GM19238 (cell line): ENCODE measurements around the gene C10orf143.
"Not testable (repeated sequence)": the region's sequence is repeated elsewhere in the genome, so short reads cannot be mapped to it uniquely, and the experiment has no call there.

Experiments used
- DNase-seq: peaks from one replicate; pipeline ENCODE4 v3.0.0; 2011; ENCODE audit warnings: low spot score; ENCODE audit not compliant: insufficient read length

C10orf143 gene

GRCh38 chr10:130111852-130112180 lies 1.2 kb upstream of the C10orf143 start:
- DNase-seq = no peak

GRCh38 chr10:130111113-130111851 lies 652 bp upstream of the C10orf143 start:
- peak; percentile 87 for DNase-seq

GRCh38 chr10:130109796-130110245 lies 809 bp downstream of the C10orf143 start:
- DNase-seq = peak; percentile 27

GRCh38 chr10:130108934-130109604 lies 1.6 kb downstream of the C10orf143 start:
- DNase-seq = no peak

- not testable (repeated sequence) for DNase-seq
Observed at GRCh38 chr10:130108146-130108545, 2.5 kb downstream of the C10orf143 start.

GRCh38 chr10:130105724-130106123 lies 4.9 kb downstream of the C10orf143 start:
- DNase-seq = no peak

- no peak for DNase-seq
Observed at GRCh38 chr10:130099344-130099743, 11.3 kb downstream of the C10orf143 start.

GRCh38 chr10:130090565-130090964 lies 20.1 kb downstream of the C10orf143 start:
- not testable (repeated sequence) for DNase-seq

- DNase-seq = no peak
Observed at GRCh38 chr10:130080461-130080814, 30.2 kb downstream of the C10orf143 start.

- DNase-seq = no peak
Observed at GRCh38 chr10:130079614-130080460, 30.8 kb downstream of the C10orf143 start.

GRCh38 chr10:130078120-130078519 lies 32.5 kb downstream of the C10orf143 start:
- DNase-seq = no peak

GRCh38 chr10:130076681-130077080 lies 33.9 kb downstream of the C10orf143 start:
- DNase-seq = no peak

GRCh38 chr10:130074639-130075038 lies 36.0 kb downstream of the C10orf143 start:
- DNase-seq = no peak

GRCh38 chr10:130073912-130074311 lies 36.7 kb downstream of the C10orf143 start:
- no peak for DNase-seq

- DNase-seq = no peak
Observed at GRCh38 chr10:130072247-130072646, 38.4 kb downstream of the C10orf143 start.

GRCh38 chr10:130067893-130068292 lies 42.7 kb downstream of the C10orf143 start:
- no peak for DNase-seq

GRCh38 chr10:130066743-130067142 lies 43.9 kb downstream of the C10orf143 start:
- DNase-seq = no peak

- DNase-seq = no peak
Observed at GRCh38 chr10:130065251-130065650, 45.4 kb downstream of the C10orf143 start.

GRCh38 chr10:130064783-130065182 lies 45.8 kb downstream of the C10orf143 start:
- no peak for DNase-seq

GRCh38 chr10:130062976-130063375 lies 47.7 kb downstream of the C10orf143 start:
- no peak for DNase-seq

- no peak for DNase-seq
Observed at GRCh38 chr10:130062201-130062600, 48.4 kb downstream of the C10orf143 start.

- DNase-seq = no peak
Observed at GRCh38 chr10:130061760-130062159, 48.9 kb downstream of the C10orf143 start.
